GM23338 (cell line): ENCODE results near the gene SOX9. TPM values are rescaled to one million over a fixed set of nuclear protein-coding genes. Genes with fewer than 3 reads are reported as not detected.

Experiments used
- ATAC-seq: fragments of 200-7000 bp; cut with Tn5 transposase; 3 replicates; pipeline ENCODE4 v1.9.1; 2020
- DNase-seq: peaks from one replicate; pipeline ENCODE4 v3.0.0-alpha.2; 2015; ENCODE audit warnings: low spot score
- H2AFZ ChIP-seq: fragments of 200-600 bp; sonication (generic); 2 replicates; pipeline ENCODE4 v1.8.0; 2016; ENCODE audit warnings: antibody characterized with exemption, mild to moderate bottlenecking, moderate library complexity
- H3F3A ChIP-seq: fragments of 200-600 bp; sonication (generic); replicated peaks from 2 replicates; pipeline ENCODE4 v1.8.0; 2017; ENCODE audit warnings: antibody characterized with exemption, mixed run types, low read depth
- H3K27ac ChIP-seq: fragments of 200-600 bp; sonication (generic); 2 replicates; pipeline ENCODE4 v1.6.1; 2016; ENCODE audit warnings: low read depth
- H3K27me3 ChIP-seq: fragments of 200-600 bp; sonication (generic); 2 replicates; pipeline ENCODE4 v1.8.0; 2016; ENCODE audit warnings: mild to moderate bottlenecking, mixed run types, moderate library complexity; ENCODE audit not compliant: insufficient read depth
- H3K36me3 ChIP-seq: fragments of 200-600 bp; sonication (generic); 2 replicates; pipeline ENCODE4 v1.8.0; 2016; ENCODE audit warnings: mild to moderate bottlenecking; ENCODE audit not compliant: insufficient read depth
- H3K4me1 ChIP-seq: fragments of 200-600 bp; sonication (generic); 2 replicates; pipeline ENCODE4 v1.8.0; 2016; ENCODE audit warnings: mild to moderate bottlenecking, moderate library complexity; ENCODE audit not compliant: insufficient read depth
- H3K4me2 ChIP-seq: fragments of 200-600 bp; sonication (generic); 2 replicates; pipeline ENCODE4 v1.7.1; 2017; ENCODE audit warnings: mixed run types
- H3K4me3 ChIP-seq: fragments of 200-600 bp; sonication (generic); 2 replicates; pipeline ENCODE4 v1.6.1; 2016; ENCODE audit warnings: mixed run types
- H3K79me2 ChIP-seq: fragments of 200-600 bp; sonication (generic); replicated peaks from 2 replicates; pipeline ENCODE4 v1.8.0; 2017; ENCODE audit warnings: mild to moderate bottlenecking; ENCODE audit not compliant: insufficient read depth
- H3K9me2 ChIP-seq: fragments of 200-600 bp; sonication (generic); 2 replicates; pipeline ENCODE4 v1.8.0; 2017; ENCODE audit not compliant: insufficient read depth
- H4K20me1 ChIP-seq: fragments of 200-600 bp; sonication (generic); replicated peaks from 2 replicates; pipeline ENCODE4 v1.8.0; 2017; ENCODE audit warnings: mild to moderate bottlenecking; ENCODE audit not compliant: insufficient read depth
- H3K27ac Mint-ChIP-seq: 2 replicates; pipeline ENCODE4 v1.8.0; 2020; ENCODE audit warnings: inconsistent platforms, mild to moderate bottlenecking, moderate library complexity, mixed read lengths
- H3K27me3 Mint-ChIP-seq: 3 replicates; pipeline ENCODE4 v1.8.0; 2022; ENCODE audit warnings: low read depth, mild to moderate bottlenecking, moderate library complexity, mixed read lengths, inconsistent platforms; ENCODE audit not compliant: insufficient read depth, poor library complexity
- H3K36me3 Mint-ChIP-seq: 3 replicates; pipeline ENCODE4 v1.8.0; 2021; ENCODE audit warnings: low read depth, mild to moderate bottlenecking, inconsistent platforms, moderate library complexity, mixed read lengths
- H3K4me1 Mint-ChIP-seq: 3 replicates; pipeline ENCODE4 v1.8.0; 2020; ENCODE audit warnings: mild to moderate bottlenecking, inconsistent platforms, mixed read lengths
- H3K4me3 Mint-ChIP-seq: 3 replicates; pipeline ENCODE4 v1.8.0; 2021; ENCODE audit warnings: moderate library complexity, mild to moderate bottlenecking, inconsistent platforms, mixed read lengths
- H3K9me3 Mint-ChIP-seq: 3 replicates; pipeline ENCODE4 v1.8.0; 2020; ENCODE audit warnings: moderate library complexity, mild to moderate bottlenecking, inconsistent platforms, mixed read lengths
- NANOG ChIP-seq: IDR thresholded peaks from 2 replicates; pipeline ENCODE4 v1.6.1; 2016; ENCODE audit warnings: antibody characterized with exemption, borderline replicate concordance
- REST ChIP-seq: IDR thresholded peaks from one replicate; pipeline ENCODE4 v1.6.1; 2018; ENCODE audit warnings: antibody characterized with exemption; ENCODE audit not compliant: unreplicated experiment
- ZNF462 ChIP-seq: fragments of 250-450 bp; sonication (Bioruptor Pico); IDR thresholded peaks from 2 replicates; pipeline ENCODE4 v1.5.0; 2020; ENCODE audit warnings: mild to moderate bottlenecking, moderate library complexity
- polyA plus RNA-seq: library from polyadenylated mRNA; unstranded; fragments of >200 nt; fragmentation: Nextera tagmentation; extraction: Ambion mirVana; gene quantifications from 2 replicates; pipeline ENCODE4 v1.2.1, GENCODE V29; 2016
- total RNA-seq: library from RNA; depleted of rRNA; stranded (reverse); fragments of >200 nt; shearing (Covaris generic); gene quantifications from 2 replicates; pipeline ENCODE4 v1.2.3, GENCODE V29; 2014

Gene SOX9
- total and polyA plus RNA-seq, 2 experiments from 2014 or later = 4.4 TPM

GRCh38 chr17:72093707-72094106 is 27.1 kb upstream of the SOX9 start:
- Mint-ChIP-seq H3K4me3 (no peak overlapping the region), H3K27ac (no peak overlapping the region), H3K27me3 (peaks cover 3% of the 10 kb centered on the region), H3K4me1 (peaks cover 7% of the 10 kb centered on the region), H3K36me3 (no peaks in the 10 kb centered on the region), H3K9me3 (no peaks in the 10 kb centered on the region; the same call in 2 of the 3 replicates)
- no peak overlapping the region for H3K4me2 ChIP-seq
- ATAC-seq = no peak
- peaks cover 8% of the 10 kb centered on the region; the same call in 1 of the 2 replicates for H3K9me2 ChIP-seq
- no peak for DNase-seq
- no peak overlapping the region for H3K4me3 ChIP-seq
- H3K27ac ChIP-seq = no peak overlapping the region
- no peaks in the 10 kb centered on the region for H3K79me2 ChIP-seq
- no peak overlapping the region for H2AFZ ChIP-seq
- TF ChIP-seq NANOG (no peak), ZNF462 (CRISPR knock-in tag) (0 out of 2 replicates have a peak, but pooled peaks have one; percentile 5), REST (no peak)
- no peaks in the 10 kb centered on the region for H3F3A ChIP-seq
- H3K36me3 ChIP-seq = no peaks in the 10 kb centered on the region
- no peaks in the 10 kb centered on the region for H4K20me1 ChIP-seq
- H3K4me1 ChIP-seq = no peaks in the 10 kb centered on the region
- no peaks in the 10 kb centered on the region for H3K27me3 ChIP-seq
